ENCODE results near the gene GPRC5C.

GPRC5C gene

GRCh38 chr17:74433421-74434121, 1.7 kb downstream of the GPRC5C start:
- DNase-seq (ENCODE audit: low read depth): no peak

GRCh38 chr17:74435775-74436359, 4.0 kb downstream of the GPRC5C start:
- no peak for DNase-seq (ENCODE audit: low read depth)

- peak; percentile 16 for DNase-seq (ENCODE audit: low read depth)
Measured at GRCh38 chr17:74437702-74438101, 5.8 kb downstream of the GPRC5C start.

GRCh38 chr17:74439691-74440567, 8.0 kb downstream of the GPRC5C start:
- DNase-seq (ENCODE audit: low read depth): no peak

- DNase-seq (ENCODE audit: low read depth): no peak
Measured at GRCh38 chr17:74441537-74441936, 9.6 kb downstream of the GPRC5C start.

- DNase-seq (ENCODE audit: low read depth): no peak
Measured at GRCh38 chr17:74442291-74442669, 10.4 kb downstream of the GPRC5C start.

GRCh38 chr17:74442670-74443515, 11.0 kb downstream of the GPRC5C start:
- no peak for DNase-seq (ENCODE audit: low read depth)

GRCh38 chr17:74443516-74444296, 11.8 kb downstream of the GPRC5C start:
- no peak for DNase-seq (ENCODE audit: low read depth)

GRCh38 chr17:74444406-74444805, 12.5 kb downstream of the GPRC5C start:
- DNase-seq (ENCODE audit: low read depth): no peak

- DNase-seq (ENCODE audit: low read depth): no peak
Measured at GRCh38 chr17:74445158-74445557, 13.3 kb downstream of the GPRC5C start.

GRCh38 chr17:74446551-74447500, 14.9 kb downstream of the GPRC5C start:
- no peak for DNase-seq (ENCODE audit: low read depth)

GRCh38 chr17:74447628-74448159, 15.8 kb downstream of the GPRC5C start:
- DNase-seq (ENCODE audit: low read depth): no peak

GRCh38 chr17:74448756-74449155, 16.9 kb downstream of the GPRC5C start:
- DNase-seq (ENCODE audit: low read depth): no peak

- no peak for DNase-seq (ENCODE audit: low read depth)
Measured at GRCh38 chr17:74449306-74449705, 17.4 kb downstream of the GPRC5C start.

GRCh38 chr17:74449773-74450172, 17.9 kb downstream of the GPRC5C start:
- DNase-seq (ENCODE audit: low read depth): no peak

GRCh38 chr17:74450231-74450630, 18.3 kb downstream of the GPRC5C start:
- no peak for DNase-seq (ENCODE audit: low read depth)

- DNase-seq (ENCODE audit: low read depth): no peak
Measured at GRCh38 chr17:74450925-74451403, 19.1 kb downstream of the GPRC5C start.

- DNase-seq (ENCODE audit: low read depth): no peak
Measured at GRCh38 chr17:74451557-74451956, 19.7 kb downstream of the GPRC5C start.

- DNase-seq (ENCODE audit: low read depth): no peak
Measured at GRCh38 chr17:74452033-74452840, 20.3 kb downstream of the GPRC5C start.

Data from ELR (cell line).